K562 (cell line): ENCODE results near the gene ACTR3C. TPM values are rescaled to one million over a fixed set of nuclear protein-coding genes. Genes with fewer than 3 reads are reported as not detected.

Experiments
- ATAC-seq: fragments of 200-7000 bp; cut with Tn5 transposase; 3 replicates; pipeline ENCODE4 v1.9.1; 2020; ENCODE audit warnings: moderate library complexity
- BruUV-seq: library from RNA; stranded (reverse); fragments of 400-500 nt; replicated peaks from 2 replicates; lab custom pipeline; 2021; lab: Mats Ljungman, UMichigan
- CTCF ChIA-PET: fragments of 300-600 bp; formaldehyde crosslinking; extraction: SDS; loops from one replicate; lab custom pipeline; 2021; ENCODE audit warnings: low intra/inter-chr PET ratio; lab: Yijun Ruan, JAX
- POLR2A ChIA-PET: fragments of 300-600, 350-650 bp; sonication (Branson Sonifier 250); formaldehyde crosslinking; extraction: SDS; loops from one replicate; lab custom pipeline; 2021; ENCODE audit warnings: antibody characterized with exemption, inconsistent platforms; lab: Yijun Ruan, JAX
- DNase-seq, 4 experiments: peaks; one replicate each; pipeline versions ENCODE4 v3.0.0 to v3.0.0-alpha.2; 2011 to 2018; ENCODE audit warnings: low spot score in 3 of 4, mixed read lengths in 3 of 4; ENCODE audit errors: extremely low read depth in 1 of 4
- FAIRE-seq: peaks from 2 replicates; lab custom pipeline; 2011; peaks lifted over from hg19 to GRCh38; lab: Jason Lieb, UNC
- H2AFZ ChIP-seq: 2 replicates; pipeline ENCODE4 v1.6.0; 2011; ENCODE audit warnings: low read depth, low read length, control low read depth, inconsistent platforms
- H3K27ac ChIP-seq: fragments of 200-600 bp; 3 replicates; pipeline ENCODE4 v1.8.0; 2011; ENCODE audit warnings: low read depth, mild to moderate bottlenecking, control low read depth, inconsistent platforms, low read length, moderate library complexity, mixed read lengths; ENCODE audit errors: extremely low read depth
- H3K27me3 ChIP-seq, 2 experiments: fragments of 300-600 bp in 1 of 2; 2 replicates in 1 of 2; 3 replicates in 1 of 2; pipeline versions ENCODE4 v1.6.0 to v1.8.0; 2011; ENCODE audit warnings: inconsistent platforms in 2 of 2, low read length in 2 of 2, mild to moderate bottlenecking in 1 of 2, mixed read lengths in 1 of 2, moderate library complexity in 1 of 2; ENCODE audit not compliant: control insufficient read depth in 2 of 2, insufficient read depth in 2 of 2
- H3K36me3 ChIP-seq: fragments of 300-600 bp; 3 replicates; pipeline ENCODE4 v1.8.0; 2011; ENCODE audit warnings: mild to moderate bottlenecking, low read length, inconsistent platforms; ENCODE audit not compliant: control insufficient read depth, insufficient read depth
- H3K4me1 ChIP-seq, 2 experiments: fragments of 200-600 bp in 1 of 2; replicated peaks in 1 of 2; 2 replicates in 1 of 2; 3 replicates in 1 of 2; pipeline versions ENCODE4 v1.5.1 to v1.8.0; 2011; ENCODE audit warnings: inconsistent platforms in 2 of 2, low read length in 2 of 2, mild to moderate bottlenecking in 1 of 2, mixed read lengths in 1 of 2, moderate library complexity in 1 of 2; ENCODE audit not compliant: control insufficient read depth in 2 of 2, insufficient read depth in 2 of 2
- H3K4me2 ChIP-seq: 2 replicates; pipeline ENCODE4 v1.6.1; 2011; ENCODE audit warnings: low read length, control low read depth, inconsistent platforms, mixed read lengths; ENCODE audit not compliant: insufficient read depth
- H3K4me3 ChIP-seq: fragments of 200-600 bp; sonication (generic), shearing (Covaris generic); 2 replicates; pipeline ENCODE4 v1.5.1; 2016; ENCODE audit warnings: control low read depth, inconsistent platforms
- H3K79me2 ChIP-seq: fragments of 200-600 bp; 3 replicates; pipeline ENCODE4 v1.8.0; 2011; ENCODE audit warnings: low read length, inconsistent platforms; ENCODE audit not compliant: control insufficient read depth, insufficient read depth
- H3K9ac ChIP-seq, 2 experiments: 2 replicates each; pipeline versions ENCODE4 v1.6.0 to v1.6.1; 2011; ENCODE audit warnings: low read depth in 2 of 2, low read length in 2 of 2, control low read depth in 1 of 2, inconsistent platforms in 1 of 2, mild to moderate bottlenecking in 1 of 2, mixed read lengths in 1 of 2; ENCODE audit not compliant: insufficient read depth in 1 of 2
- H3K9me1 ChIP-seq: one replicate; pipeline ENCODE4 v1.6.0; 2011; ENCODE audit warnings: inconsistent platforms, mild to moderate bottlenecking, low read length, moderate library complexity; ENCODE audit not compliant: control insufficient read depth, insufficient read depth
- H3K9me3 ChIP-seq: replicated peaks from 2 replicates; pipeline ENCODE4 v1.5.1; 2011; ENCODE audit warnings: low read depth, low read length, inconsistent platforms; ENCODE audit not compliant: control insufficient read depth, insufficient read depth
- H4K20me1 ChIP-seq: replicated peaks from 2 replicates; pipeline ENCODE4 v1.6.1; 2011; ENCODE audit warnings: low read length, inconsistent platforms, mixed read lengths; ENCODE audit not compliant: control insufficient read depth, insufficient read depth
- CTCFL ChIP-seq: IDR thresholded peaks from 2 replicates; pipeline ENCODE4 v1.6.1; 2011; ENCODE audit warnings: borderline replicate concordance, low read depth, mild to moderate bottlenecking, moderate library complexity, low read length; ENCODE audit not compliant: insufficient read depth, poor library complexity, severe bottlenecking
- EGR1 ChIP-seq: fragments of 450-650 bp; conservative IDR thresholded peaks from 2 replicates; pipeline ENCODE4 v1.6.1; 2017; ENCODE audit warnings: mild to moderate bottlenecking
- WGBS: fragments of 100-300 bp; shearing (Covaris generic); methylation state at CpG from one replicate; pipeline ENCODE4 v1.1.6; 2016; ENCODE audit warnings: low coverage, mixed read lengths; ENCODE audit not compliant: insufficient coverage; ENCODE audit errors: missing lambda C conversion rate; 5-methylcytosine and 5-hydroxymethylcytosine counted together
- in situ Hi-C: fragments of 300-500 bp; cut with MboI; formaldehyde crosslinking; loops from 4 replicates; pipeline ENCODE4 v1.15.0; 2018; ENCODE audit warnings: inconsistent platforms, mixed read lengths
- intact Hi-C: fragments of 100-400 bp; cut with micrococcal nuclease; formaldehyde crosslinking; loops from 2 replicates; pipeline ENCODE4 v1.14.2; 2022
- polyA plus RNA-seq, 8 experiments: library from polyadenylated mRNA; depleted of rRNA in 4 of 8; stranded (reverse) in 5 of 8; unstranded in 3 of 8; fragments of >200 nt; fragmentation: Nextera tagmentation in 2 of 8; fragmentation: Illumina TruSeq in 1 of 8; extraction: Ambion mirVana in 2 of 8; extraction: Trizol in 1 of 8; gene quantifications; 2 replicates each; pipeline versions ENCODE4 v1.2.1 to v1.2.3, GENCODE V29; 2011 to 2014; ENCODE audit warnings: inconsistent platforms in 1 of 8, missing spikeins in 1 of 8
- total RNA-seq, 7 experiments: library from RNA; depleted of rRNA in 6 of 7; stranded (reverse); fragments of >200 nt in 6 of 7; fragmentation: Illumina TruSeq in 2 of 7; extraction: Trizol in 2 of 7; gene quantifications; 2 replicates each; pipeline versions ENCODE4 v1.2.1 to v1.2.3, GENCODE V29; 2011 to 2021; ENCODE audit warnings: low replicate concordance in 1 of 7

The ACTR3C gene
- total and polyA plus RNA-seq, 9 of the 15 experiments (the other 6 are each of a cell fraction or from before 2014, with no cell fraction given), result 9.0 to 35.4 (median 13.3) TPM

GRCh38 chr7:150339409-150339809, 16.1 kb upstream of the ACTR3C start:
- Histone ChIP-seq H3K4me2 (no peak overlapping the region), H3K9ac (peak overlapping the region in 1 of 2 experiments; percentile 27; a peak in 2 of 4 replicates), H3K4me1 (peaks cover 0 to 37% of the 10 kb centered on the region in 2 experiments; a peak in 3 of 5 replicates), H2AFZ (no peak overlapping the region), H3K79me2 (no peaks in the 10 kb centered on the region), H4K20me1 (peaks cover 5% of the 10 kb centered on the region; the same call in 1 of the 2 replicates), H3K4me3 (no peak overlapping the region), H3K27me3 (peaks cover 8 to 15% of the 10 kb centered on the region in 2 experiments; a peak in 4 of 5 replicates), H3K9me1 (peaks cover 6% of the 10 kb centered on the region), H3K9me3 (no peaks in the 10 kb centered on the region), H3K36me3 (peaks cover 24% of the 10 kb centered on the region; the same call in 2 of the 3 replicates), H3K27ac (no peak overlapping the region)
- WGBS, result 41% methylated on average over 9 of the region's 9 CpGs
- no peak for ATAC-seq
- intact Hi-C loops (no loop called here), in situ Hi-C loops (no loop called here)
- CTCF ChIA-PET, result no interaction called here
- FAIRE-seq, result no peak
- no TSS peak for BruUV-seq
- peak in 1 of 4 experiments; percentile 14 for DNase-seq
- POLR2A ChIA-PET, result interaction anchor here (0.7 to 1.2 kb wide), 4 partner anchors 10 to 29 kb away, joined by 3 to 7 read pairs (median 3); partner anchors contain the start of gene REPIN1
- TF ChIP-seq CTCFL (no peak), EGR1 (0 out of 2 replicates have a peak, but pooled peaks have one; percentile 10)
